ENCODE data around the gene ST6GALNAC3. TPM values are rescaled to one million over a fixed set of nuclear protein-coding genes. Genes with fewer than 3 reads are reported as not detected.

The ST6GALNAC3 gene
- polyA plus RNA-seq, 1 donor, result 5.0 TPM

DNA sequence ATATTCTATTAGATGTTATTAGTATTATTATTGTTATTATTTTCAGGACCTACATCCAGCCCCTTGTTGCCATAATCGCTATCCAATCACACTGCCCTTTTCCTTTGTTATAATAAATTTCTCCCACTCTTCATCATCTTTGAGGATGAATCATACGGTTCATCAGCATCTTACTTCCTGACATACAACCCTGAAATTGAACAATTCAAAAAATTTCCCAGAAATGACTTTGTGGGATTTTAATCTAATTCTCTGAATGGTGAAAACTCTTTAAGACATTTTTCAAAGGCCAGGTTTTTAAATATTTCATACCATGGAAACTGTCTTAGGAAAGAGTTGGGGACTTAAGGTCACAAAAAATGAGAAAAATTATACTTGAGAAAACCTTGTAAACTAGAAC is 353.5 kb downstream of the ST6GALNAC3 start:
- no peak for DNase-seq (ENCODE audit: low read depth)

GRCh38 chr1:76430531-76430930 is 356.0 kb downstream of the ST6GALNAC3 start:
- DNase-seq (ENCODE audit: low read depth), result no peak

GRCh38 chr1:76433526-76433925 is 359.0 kb downstream of the ST6GALNAC3 start:
- no peak for DNase-seq (ENCODE audit: low read depth)

- DNase-seq (ENCODE audit: low read depth), result no peak
Observed at GRCh38 chr1:76443217-76443616, 368.7 kb downstream of the ST6GALNAC3 start.

DNA sequence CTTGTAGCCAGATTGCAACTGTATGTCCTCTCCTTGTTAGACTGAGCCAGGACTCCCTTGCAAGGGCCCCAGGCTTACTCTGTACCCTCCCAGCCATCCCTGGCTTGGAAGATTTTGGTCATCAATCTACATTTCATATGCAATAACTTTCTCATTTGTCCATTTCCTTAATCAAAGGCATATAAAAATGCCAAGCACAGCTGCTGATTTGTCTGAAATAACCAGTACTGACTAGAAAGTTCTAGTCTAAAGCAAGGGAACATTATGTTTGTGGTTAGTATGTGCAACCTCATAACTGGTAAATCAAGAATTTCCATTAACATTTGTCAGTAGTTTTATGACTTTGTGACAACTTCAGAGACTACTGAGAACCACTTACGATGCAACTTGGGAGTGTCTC is 370.2 kb downstream of the ST6GALNAC3 start:
- no peak for DNase-seq (ENCODE audit: low read depth)

DNA sequence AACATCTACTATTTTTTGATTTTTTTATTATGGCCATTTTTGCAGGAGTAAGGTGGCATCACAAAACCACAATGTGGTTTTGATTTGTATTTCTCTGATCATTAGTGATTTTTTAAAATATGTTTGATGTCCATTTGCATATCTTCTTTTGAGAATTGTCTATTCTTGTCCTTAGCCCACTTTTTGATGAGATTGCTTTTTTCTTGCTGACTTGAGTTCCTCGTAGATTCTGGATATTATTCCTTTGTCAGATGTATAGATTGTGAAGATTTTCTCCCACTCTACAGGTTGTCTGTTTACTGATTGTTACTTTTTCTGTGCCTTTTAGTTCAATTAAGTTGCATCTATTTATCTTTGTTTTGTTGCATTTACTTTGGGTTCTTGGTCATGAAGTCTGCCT is 375.7 kb downstream of the ST6GALNAC3 start:
- no peak for DNase-seq (ENCODE audit: low read depth)

GRCh38 chr1:76463278-76463677 is 388.7 kb downstream of the ST6GALNAC3 start:
- DNase-seq (ENCODE audit: low read depth), result no peak

GRCh38 chr1:76463849-76464248 is 389.3 kb downstream of the ST6GALNAC3 start:
- no peak for DNase-seq (ENCODE audit: low read depth)

- DNase-seq (ENCODE audit: low read depth), result no peak
Observed at GRCh38 chr1:76465030-76465429, 390.5 kb downstream of the ST6GALNAC3 start.

DNA sequence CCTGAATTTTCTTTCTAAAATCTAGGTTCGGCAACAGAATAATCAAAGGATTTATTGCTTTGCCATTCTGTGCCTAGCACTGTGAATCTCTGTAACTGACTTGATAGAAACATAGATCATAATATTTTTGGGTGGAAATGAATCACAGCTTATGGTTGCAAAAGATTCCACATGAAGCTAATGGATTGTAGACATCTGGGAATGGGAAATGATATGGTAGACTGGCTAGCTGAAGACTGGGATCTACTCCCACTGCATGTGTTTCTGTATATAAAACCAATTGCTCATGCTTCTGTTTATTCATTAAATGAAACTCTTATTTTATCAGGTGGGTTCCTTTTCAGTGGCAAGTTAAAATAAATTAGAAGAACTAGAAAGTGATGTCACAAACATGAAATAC is 395.6 kb downstream of the ST6GALNAC3 start:
- DNase-seq (ENCODE audit: low read depth), result no peak

DNA sequence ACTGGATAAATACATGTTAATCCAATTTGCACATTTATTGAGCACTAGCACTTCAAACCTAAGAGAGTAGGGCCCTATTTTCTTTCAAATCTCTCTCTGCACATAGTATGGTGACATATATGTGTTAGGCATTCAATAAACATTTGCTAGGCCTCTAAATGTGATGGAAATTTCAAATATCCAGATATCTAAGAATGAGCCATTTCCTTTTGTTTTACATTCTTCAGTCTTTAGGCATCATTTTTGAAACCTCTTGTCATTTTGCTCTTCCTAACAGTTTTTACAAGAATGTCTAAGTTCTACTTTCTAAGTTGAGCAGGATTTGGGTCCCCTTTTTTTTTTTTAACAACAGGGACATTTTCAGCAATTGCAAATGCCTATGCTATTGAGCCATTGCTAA is 397.0 kb downstream of the ST6GALNAC3 start:
- DNase-seq (ENCODE audit: low read depth), result no peak

- no peak for DNase-seq (ENCODE audit: low read depth)
Observed at GRCh38 chr1:76473591-76473990, 399.0 kb downstream of the ST6GALNAC3 start.

DNA sequence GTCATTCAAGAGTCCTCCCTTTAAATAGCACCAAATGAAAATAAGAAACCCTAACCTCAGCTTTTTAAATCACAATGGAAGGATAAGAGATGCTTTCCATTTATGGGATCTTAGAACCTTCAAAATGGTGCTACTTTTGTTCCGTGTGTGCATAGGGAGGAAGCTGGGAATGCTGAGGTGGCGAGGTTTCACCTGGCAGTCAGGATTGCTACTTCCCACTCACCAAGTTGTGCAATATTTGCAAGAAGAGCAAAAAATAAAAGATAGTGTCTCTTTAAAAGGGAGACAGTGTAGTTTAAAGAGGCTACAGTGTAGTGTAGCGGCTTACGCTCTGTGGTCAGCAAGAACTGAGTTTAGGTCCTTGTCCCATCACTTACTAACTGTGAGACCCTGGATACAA is 400.4 kb downstream of the ST6GALNAC3 start:
- DNase-seq (ENCODE audit: low read depth), result no peak

- DNase-seq (ENCODE audit: low read depth), result no peak
Observed at GRCh38 chr1:76477156-76477555, 402.6 kb downstream of the ST6GALNAC3 start.

GRCh38 chr1:76480827-76481226 is 406.3 kb downstream of the ST6GALNAC3 start:
- DNase-seq (ENCODE audit: low read depth), result no peak

DNA sequence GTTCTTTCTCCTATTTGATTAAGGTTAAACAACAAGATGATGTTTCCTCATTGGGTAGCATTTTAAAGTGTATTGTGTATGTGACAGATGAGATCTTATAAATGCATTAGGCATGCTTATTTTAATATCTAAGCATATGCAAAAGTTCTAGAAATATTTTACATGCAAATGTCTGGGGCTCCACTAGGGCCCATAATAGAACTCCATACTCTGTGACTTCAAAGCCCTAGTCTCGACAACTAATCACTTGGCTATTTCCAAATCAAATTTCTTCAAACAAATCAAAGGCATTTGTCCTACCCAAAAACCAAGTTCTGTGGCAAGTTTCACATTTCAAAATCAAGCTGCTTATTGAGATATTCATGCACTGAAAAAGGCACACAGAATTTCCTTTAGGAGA is 407.1 kb downstream of the ST6GALNAC3 start:
- DNase-seq (ENCODE audit: low read depth), result no peak

DNA sequence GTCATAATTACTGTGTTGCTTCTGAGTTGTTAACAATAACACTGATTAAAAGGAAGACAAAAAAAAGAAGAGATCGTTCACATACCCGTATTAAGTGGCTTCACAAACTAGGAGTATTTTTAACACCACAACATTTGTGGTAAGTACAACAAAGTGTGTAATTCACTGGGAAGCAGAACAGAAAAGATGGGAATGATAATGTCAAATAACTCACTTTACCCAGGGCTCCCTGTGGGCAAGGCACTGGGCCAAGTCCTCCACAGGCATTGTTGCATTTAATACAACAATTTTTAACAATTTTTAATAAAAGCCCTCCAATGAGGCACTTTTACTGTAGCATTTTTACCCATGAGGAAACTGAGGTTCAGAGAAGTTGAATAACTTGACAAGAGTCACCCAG is 407.7 kb downstream of the ST6GALNAC3 start:
- no peak for DNase-seq (ENCODE audit: low read depth)

DNA sequence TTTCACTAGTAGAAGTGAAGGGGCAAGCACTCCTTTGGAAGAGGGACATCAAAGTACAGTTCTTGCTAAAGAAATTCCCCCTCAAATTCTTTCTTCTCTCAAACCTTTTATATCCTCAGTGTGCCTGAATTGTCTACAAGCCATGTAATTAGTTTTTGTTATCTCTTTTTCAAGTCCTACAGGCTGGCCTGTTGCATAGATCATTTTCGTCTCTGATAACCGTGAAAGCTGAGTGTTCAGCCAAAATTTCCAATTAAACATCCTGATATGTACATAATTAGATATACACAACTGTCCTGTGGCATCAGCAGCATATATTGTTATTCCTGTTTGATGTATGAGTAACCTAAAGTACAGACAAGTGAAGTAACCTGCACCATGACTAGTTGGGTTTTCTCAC is 417.2 kb downstream of the ST6GALNAC3 start:
- DNase-seq (ENCODE audit: low read depth), result no peak

- DNase-seq (ENCODE audit: low read depth), result no peak
Observed at GRCh38 chr1:76492752-76493430, 418.3 kb downstream of the ST6GALNAC3 start.

DNA sequence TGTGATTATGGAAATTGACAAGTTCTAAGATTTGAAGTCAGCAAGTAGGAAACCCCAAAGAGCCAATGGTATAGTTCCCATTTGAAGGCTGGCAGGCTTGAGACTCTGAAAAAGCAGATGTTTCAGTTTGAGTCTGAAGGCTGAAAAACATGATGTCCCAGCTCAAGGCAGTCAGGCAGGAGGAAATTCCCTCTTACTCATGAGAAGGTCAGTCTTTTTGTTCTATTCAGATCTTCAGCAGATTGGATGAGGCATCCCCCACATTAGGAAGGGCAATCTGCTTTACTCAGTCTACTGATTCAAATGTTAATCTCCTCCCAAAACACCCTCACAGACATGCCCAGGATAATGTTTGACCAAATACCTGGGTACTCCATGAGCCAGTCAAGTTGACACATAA is 420.3 kb downstream of the ST6GALNAC3 start:
- no peak for DNase-seq (ENCODE audit: low read depth)

DNA sequence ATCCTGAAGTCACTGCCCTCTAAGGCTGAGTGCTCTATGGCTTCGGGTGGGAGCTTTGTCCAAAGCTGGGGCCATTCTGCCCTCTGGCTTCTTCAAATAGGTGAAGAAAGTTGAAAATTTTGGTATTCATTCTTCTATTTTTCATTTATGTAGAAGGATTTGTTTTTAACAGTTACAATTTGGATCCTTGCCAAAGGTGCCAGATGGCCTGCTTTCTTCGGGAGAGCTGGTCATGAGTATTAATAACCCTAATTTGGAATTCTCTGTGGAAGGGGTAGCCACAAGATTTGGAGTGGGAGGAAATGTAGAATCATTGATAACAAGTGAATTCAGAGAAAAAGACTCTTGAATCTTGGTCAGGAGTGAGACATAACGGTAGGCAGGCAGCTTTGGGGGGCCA is 422.3 kb downstream of the ST6GALNAC3 start:
- DNase-seq (ENCODE audit: low read depth), result no peak

DNA sequence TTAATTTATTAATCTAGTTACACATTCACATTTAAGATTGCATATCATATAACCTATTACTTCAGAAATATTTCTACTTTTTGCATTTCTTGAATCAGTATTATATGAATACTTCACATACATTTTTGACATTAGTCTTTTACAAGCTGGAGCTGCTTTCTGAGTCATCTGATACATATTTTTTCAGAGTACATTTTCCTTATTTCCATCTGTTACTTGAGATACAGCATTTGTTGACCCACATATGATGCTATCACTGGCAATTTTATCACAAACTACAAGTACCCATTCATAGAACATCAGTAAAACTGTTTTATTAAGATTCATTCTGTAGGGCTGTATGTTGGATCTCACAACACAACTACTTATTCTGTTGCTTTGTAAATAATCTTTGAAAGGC is 425.6 kb downstream of the ST6GALNAC3 start:
- no peak for DNase-seq (ENCODE audit: low read depth)

- no peak for DNase-seq (ENCODE audit: low read depth)
Observed at GRCh38 chr1:76501136-76501535, 426.6 kb downstream of the ST6GALNAC3 start.

DNA sequence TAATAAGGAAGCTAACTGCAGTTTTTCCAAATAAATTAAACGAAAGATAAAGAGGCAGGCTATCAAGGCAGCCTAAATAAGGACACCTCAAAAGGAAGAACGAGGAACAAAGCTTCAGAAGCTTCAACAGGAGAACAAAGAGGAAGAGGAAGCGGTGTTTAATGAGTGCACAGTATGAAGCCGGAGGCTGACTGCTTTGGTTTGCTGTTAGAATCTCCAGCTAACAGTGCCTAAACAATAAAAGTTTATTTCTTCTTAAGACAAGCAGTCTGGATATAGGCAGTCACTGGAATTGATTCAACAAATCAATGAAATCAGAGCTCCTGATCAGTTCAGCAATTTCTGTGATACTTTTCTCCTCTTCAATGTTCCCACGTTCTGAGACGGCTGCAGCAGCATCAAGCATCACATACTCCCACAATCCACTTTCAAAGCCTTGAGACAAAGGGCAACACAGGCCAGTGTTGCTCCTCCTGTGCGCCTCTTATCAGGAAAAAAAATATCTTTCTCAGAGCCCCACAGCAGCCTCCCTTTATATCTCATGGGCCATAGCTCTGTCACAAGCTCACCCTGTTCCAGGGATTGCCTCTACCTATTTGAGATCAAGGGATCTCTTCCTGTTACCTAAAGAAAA is 427.2 kb downstream of the ST6GALNAC3 start:
- DNase-seq (ENCODE audit: low read depth), result no peak
